H1 (cell line): ENCODE data around the gene LMNTD2. TPM values are rescaled to one million over a fixed set of nuclear protein-coding genes. Genes with fewer than 3 reads are reported as not detected.

Experiments
- CTCF ChIA-PET: fragments of 300-600 bp; sonication (Branson Sonifier 250); formaldehyde crosslinking; loops from one replicate; lab custom pipeline; 2021; ENCODE audit not compliant: partially characterized antibody; lab: Charles Lee
- POLR2A ChIA-PET: fragments of 300-600 bp; sonication (Branson Sonifier 250); formaldehyde crosslinking; loops from one replicate; lab custom pipeline; 2021; ENCODE audit warnings: inconsistent platforms; ENCODE audit not compliant: partially characterized antibody; lab: Charles Lee
- DNase-seq, 2 experiments: peaks; one replicate each; pipeline versions ENCODE4 v3.0.0 to v3.0.0-alpha.2; 2010 to 2022; ENCODE audit warnings: low spot score in 2 of 2, low read depth in 1 of 2, mixed read lengths in 1 of 2
- FAIRE-seq: peaks from 2 replicates; lab custom pipeline; 2011; peaks lifted over from hg19 to GRCh38; lab: Jason Lieb, UNC
- H2AFZ ChIP-seq: 2 replicates; pipeline ENCODE4 v1.8.1; 2012; ENCODE audit warnings: low read length, inconsistent platforms
- H2AK5ac ChIP-seq: 2 replicates; pipeline ENCODE4 v1.6.1; 2013; ENCODE audit warnings: low read depth, low read length
- H2BK120ac ChIP-seq: replicated peaks from 2 replicates; pipeline ENCODE3; 2013; ENCODE audit warnings: low read depth, low read length, inconsistent platforms
- H2BK12ac ChIP-seq: 2 replicates; pipeline ENCODE4 v1.6.1; 2013; ENCODE audit warnings: low read depth, low read length
- H2BK15ac ChIP-seq: 2 replicates; pipeline ENCODE4 v1.6.1; 2013; ENCODE audit warnings: low read length
- H2BK20ac ChIP-seq: 2 replicates; pipeline ENCODE4 v1.6.1; 2013; ENCODE audit warnings: low read length
- H2BK5ac ChIP-seq: 2 replicates; pipeline ENCODE4 v1.6.1; 2013; ENCODE audit warnings: low read depth, low read length
- H3K14ac ChIP-seq: 2 replicates; pipeline ENCODE4 v1.6.1; 2013; ENCODE audit warnings: inconsistent platforms; ENCODE audit not compliant: insufficient read length
- H3K18ac ChIP-seq: 2 replicates; pipeline ENCODE4 v1.6.1; 2013; ENCODE audit warnings: low read length; ENCODE audit errors: extremely low read depth
- H3K23ac ChIP-seq: 2 replicates; pipeline ENCODE4 v1.6.1; 2013; ENCODE audit warnings: inconsistent platforms; ENCODE audit not compliant: insufficient read length
- H3K23me2 ChIP-seq: 2 replicates; pipeline ENCODE4 v1.6.1; 2013; ENCODE audit warnings: low read depth, low read length
- H3K27ac ChIP-seq: 2 replicates; pipeline ENCODE4 v1.6.1; 2011; ENCODE audit warnings: low read depth, low read length, inconsistent platforms
- H3K27me3 ChIP-seq, 4 experiments: replicated peaks in 1 of 4; 1 replicate in 1 of 4; 2 replicates in 3 of 4; pipeline versions ENCODE4 v1.6.1 to v1.8.1; 2011 to 2013; ENCODE audit warnings: low read length in 3 of 4, mild to moderate bottlenecking in 3 of 4, inconsistent platforms in 2 of 4, mixed read lengths in 2 of 4, moderate library complexity in 1 of 4; ENCODE audit not compliant: control insufficient read depth in 3 of 4, insufficient read depth in 3 of 4; ENCODE audit errors: extremely low read depth in 1 of 4
- H3K36me3 ChIP-seq, 4 experiments: 2 replicates each; pipeline versions ENCODE4 v1.6.1 to v1.8.1; 2011 to 2013; ENCODE audit warnings: mild to moderate bottlenecking in 4 of 4, low read length in 3 of 4, moderate library complexity in 2 of 4, control low read depth in 1 of 4, inconsistent platforms in 1 of 4; ENCODE audit not compliant: insufficient read depth in 4 of 4, control insufficient read depth in 2 of 4
- H3K4ac ChIP-seq: replicated peaks from 2 replicates; pipeline ENCODE3; 2013; ENCODE audit warnings: low read length, low read depth, mixed read lengths, inconsistent platforms; ENCODE audit not compliant: insufficient read length
- H3K4me1 ChIP-seq, 4 experiments: replicated peaks in 1 of 4; 1 replicate in 1 of 4; 2 replicates in 3 of 4; pipeline versions ENCODE4 v1.6.1 to v1.8.1; 2011 to 2013; ENCODE audit warnings: low read length in 3 of 4, inconsistent platforms in 2 of 4, mixed read lengths in 1 of 4; ENCODE audit not compliant: insufficient read depth in 4 of 4, control insufficient read depth in 3 of 4
- H3K4me2 ChIP-seq, 2 experiments: 2 replicates each; pipeline versions ENCODE4 v1.6.1 to v1.8.1; 2011 to 2013; ENCODE audit warnings: low read depth in 2 of 2, low read length in 2 of 2, control low read depth in 1 of 2, inconsistent platforms in 1 of 2, mild to moderate bottlenecking in 1 of 2; ENCODE audit not compliant: insufficient read depth in 1 of 2
- H3K4me3 ChIP-seq, 4 experiments: fragments of 200-600, 300-600 bp in 1 of 4; sonication (generic), shearing (Covaris generic), sonication (Bioruptor Twin) in 1 of 4; 2 replicates each; pipeline versions ENCODE4 v1.5.1 to v1.8.1; 2011 to 2016; ENCODE audit warnings: low read length in 4 of 4, low read depth in 3 of 4, control low read depth in 2 of 4, inconsistent platforms in 2 of 4, mild to moderate bottlenecking in 2 of 4, mixed read lengths in 1 of 4, moderate library complexity in 1 of 4; ENCODE audit not compliant: insufficient read depth in 2 of 4; ENCODE audit errors: extremely low read depth in 1 of 4
- H3K56ac ChIP-seq: replicated peaks from 2 replicates; pipeline ENCODE3; 2013; ENCODE audit warnings: low read depth, mild to moderate bottlenecking, mixed read lengths, low read length, inconsistent platforms; ENCODE audit not compliant: insufficient read length
- H3K79me1 ChIP-seq: 2 replicates; pipeline ENCODE4 v1.6.1; 2013; ENCODE audit warnings: low read depth, low read length, control low read depth
- H3K79me2 ChIP-seq, 2 experiments: 2 replicates each; pipeline versions ENCODE4 v1.6.1 to v1.8.1; 2012 to 2013; ENCODE audit warnings: low read length in 2 of 2, mild to moderate bottlenecking in 2 of 2, inconsistent platforms in 1 of 2; ENCODE audit not compliant: insufficient read depth in 2 of 2, control insufficient read depth in 1 of 2
- H3K9ac ChIP-seq, 4 experiments: replicated peaks in 1 of 4; 1 replicate in 1 of 4; 2 replicates in 3 of 4; pipeline versions ENCODE4 v1.6.1 to v1.8.1; 2011 to 2013; ENCODE audit warnings: low read depth in 3 of 4, low read length in 3 of 4, control low read depth in 2 of 4, mild to moderate bottlenecking in 2 of 4, moderate library complexity in 2 of 4, inconsistent platforms in 1 of 4; ENCODE audit errors: extremely low read depth in 1 of 4
- H3K9me3 ChIP-seq, 2 experiments: 2 replicates each; pipeline versions ENCODE4 v1.6.1 to v1.8.1; 2012 to 2013; ENCODE audit warnings: mild to moderate bottlenecking in 2 of 2, moderate library complexity in 2 of 2, control low read depth in 1 of 2, inconsistent platforms in 1 of 2, low read depth in 1 of 2, low read length in 1 of 2, mixed read lengths in 1 of 2; ENCODE audit not compliant: insufficient read depth in 2 of 2
- H4K20me1 ChIP-seq, 2 experiments: replicated peaks in 1 of 2; 2 replicates each; pipeline versions ENCODE3 to v1.8.1; 2011 to 2013; ENCODE audit warnings: inconsistent platforms in 2 of 2, low read length in 2 of 2, mild to moderate bottlenecking in 1 of 2; ENCODE audit not compliant: insufficient read depth in 2 of 2, control insufficient read depth in 1 of 2
- H4K5ac ChIP-seq: 2 replicates; pipeline ENCODE4 v1.6.1; 2013; ENCODE audit warnings: low read length, low read depth, mixed read lengths, inconsistent platforms; ENCODE audit not compliant: insufficient read length
- H4K8ac ChIP-seq: 2 replicates; pipeline ENCODE4 v1.8.0; 2013; ENCODE audit warnings: mild to moderate bottlenecking, moderate library complexity, low read length, inconsistent platforms; ENCODE audit not compliant: insufficient read depth; ENCODE audit errors: extremely low read depth
- H4K91ac ChIP-seq: replicated peaks from 2 replicates; pipeline ENCODE3; 2013; ENCODE audit warnings: low read length, mixed read lengths, inconsistent platforms; ENCODE audit not compliant: insufficient read length
- ATF3 ChIP-seq: IDR thresholded peaks from 2 replicates; pipeline ENCODE4 v1.6.1; 2011; ENCODE audit warnings: low read depth, mild to moderate bottlenecking, low read length; ENCODE audit not compliant: insufficient read depth
- CTBP2 ChIP-seq: IDR thresholded peaks from 2 replicates; pipeline ENCODE4 v1.7.0; 2011; ENCODE audit warnings: borderline replicate concordance, mild to moderate bottlenecking, moderate library complexity, mixed read lengths, low read length; ENCODE audit not compliant: insufficient read depth, insufficient read length
- JUN ChIP-seq: IDR thresholded peaks from 2 replicates; pipeline ENCODE4 v1.6.1; 2011; ENCODE audit warnings: low read depth, mild to moderate bottlenecking, improper control_type of control experiment, low read length
- POU5F1 ChIP-seq: IDR thresholded peaks from 2 replicates; pipeline ENCODE4 v1.6.1; 2011; ENCODE audit warnings: low read depth, mild to moderate bottlenecking, low read length, moderate library complexity
- SIX5 ChIP-seq: IDR thresholded peaks from 2 replicates; pipeline ENCODE4 v1.6.1; 2011; ENCODE audit warnings: mild to moderate bottlenecking, low read depth, low read length
- SP4 ChIP-seq: IDR thresholded peaks from 2 replicates; pipeline ENCODE4 v1.6.1; 2012; ENCODE audit warnings: low read length, inconsistent platforms
- TAF7 ChIP-seq: optimal IDR thresholded peaks from 2 replicates; pipeline ENCODE3; 2011; ENCODE audit warnings: low read depth, mild to moderate bottlenecking, inconsistent platforms, low read length, moderate library complexity, borderline replicate concordance
- WGBS, 2 experiments: shearing (Covaris generic) in 1 of 2; methylation state at CpG; one replicate each; pipeline versions ENCODE4 v1.1.6 to v1.1.7; 2013 to 2015; ENCODE audit warnings: low lambda C conversion rate in 2 of 2, mixed read lengths in 2 of 2, inconsistent platforms in 1 of 2, low coverage in 1 of 2, missing lambda C conversion rate in 1 of 2; ENCODE audit not compliant: insufficient replicate concordance in 2 of 2, insufficient coverage in 1 of 2, insufficient read length in 1 of 2; ENCODE audit errors: extremely low coverage in 1 of 2, missing lambda C conversion rate in 1 of 2; 5-methylcytosine and 5-hydroxymethylcytosine counted together
- polyA plus RNA-seq, 7 experiments: library from polyadenylated mRNA; depleted of rRNA in 3 of 7; stranded (reverse) in 5 of 7; unstranded in 2 of 7; fragments of >200 nt in 5 of 7; fragments of 200-250 nt in 2 of 7; gene quantifications; 1 replicate in 5 of 7; 2 replicates in 1 of 7; 4 replicates in 1 of 7; pipeline versions ENCODE4 v1.2.1 to v1.2.3, GENCODE V29; 2011 to 2013; ENCODE audit warnings: missing spikeins in 2 of 7, mixed read lengths in 2 of 7
- total RNA-seq: library from RNA; stranded (reverse); fragmentation: NEBNext Ultra II Directional; extraction: Animal tissue kit (Norgen Biotek cat#: 25700); gene quantifications from 2 replicates; pipeline ENCODE4 v1.2.1, GENCODE V29; 2021

LMNTD2 gene
- total and polyA plus RNA-seq, 2 of the 8 experiments (the other 6 are each of a cell fraction or from before 2014, with no cell fraction given), result 1.6 to 3.1 TPM

- no peak for FAIRE-seq
- H2BK120ac ChIP-seq, result no peak overlapping the region
- peaks cover 15% of the 10 kb centered on the region for H3K23me2 ChIP-seq
- H2BK20ac ChIP-seq, result no peak overlapping the region
- no peak overlapping the region for H4K5ac ChIP-seq
- CTCF ChIA-PET, result interaction anchor here (0.6 to 2.6 kb wide), 5 partner anchors 12 to 244 kb away, joined by 3 to 11 read pairs (median 6); no protein-coding TSS in a partner anchor
- no peak overlapping the region for H3K18ac ChIP-seq
- H4K20me1 ChIP-seq, result peaks cover 37 to 44% of the 10 kb centered on the region in 2 experiments
- no peak overlapping the region for H3K14ac ChIP-seq
- no peak overlapping the region for H4K91ac ChIP-seq
- H3K36me3 ChIP-seq, result peaks cover 0 to 13% (median 7%) of the 10 kb centered on the region in 4 experiments; a peak in 6 of 8 replicates
- TF ChIP-seq ATF3, result no peak
- no peak for TF ChIP-seq SIX5
- TF ChIP-seq JUN, result no peak
- no peak for TF ChIP-seq TAF7
- no peak for TF ChIP-seq CTBP2
- no peak for TF ChIP-seq POU5F1
- TF ChIP-seq SP4, result no peak
- no peaks in the 10 kb centered on the region for H3K9me3 ChIP-seq
- H2AK5ac ChIP-seq, result no peak overlapping the region
- no peak overlapping the region for H3K27ac ChIP-seq
- no peak overlapping the region for H3K23ac ChIP-seq
- POLR2A ChIA-PET, result interaction anchor here (0.7 to 2.6 kb wide), 8 partner anchors 10 to 169 kb away, joined by 3 to 9 read pairs (median 4); partner anchors contain the start of genes LMNTD2, RASSF7 and TALDO1
- H2BK12ac ChIP-seq, result no peak overlapping the region
- WGBS, 2 experiments, result 94% methylated on average over 19 of the region's 21 CpGs; no CpG with 5 or more reads in 1 of the 2 experiments
- no peak overlapping the region for H2BK15ac ChIP-seq
- no peak overlapping the region; the same call in 1 of the 2 replicates for H2BK5ac ChIP-seq
- H3K79me1 ChIP-seq, result peaks cover 23% of the 10 kb centered on the region
- peaks cover 38 to 54% of the 10 kb centered on the region in 2 experiments for H3K79me2 ChIP-seq
- H3K4me3 ChIP-seq, result peak overlapping the region; percentile 87 to 99 (median 88); a peak in 4 of 8 replicates
- H3K4me1 ChIP-seq, result peaks cover 4 to 17% (median 11%) of the 10 kb centered on the region in 4 experiments
- H3K4me2 ChIP-seq, result peak overlapping the region; percentile 91 to 99; a peak in 2 of 4 replicates
- no peak overlapping the region for H2AFZ ChIP-seq
- H4K8ac ChIP-seq, result no peak overlapping the region
- peak overlapping the region in 2 of 4 experiments; percentile 7 to 36; a peak in 3 of 7 replicates for H3K9ac ChIP-seq
- DNase-seq, result no peak
- H3K56ac ChIP-seq, result no peak overlapping the region
- H3K27me3 ChIP-seq, result peaks cover 8 to 15% (median 13%) of the 10 kb centered on the region in 4 experiments
- H3K4ac ChIP-seq, result no peak overlapping the region
Measured at GRCh38 chr11:578276-579035, 17.9 kb upstream of the LMNTD2 start.
